Testis (tissue), 2 donors: ENCODE results near the gene FRY.

Experiments
- CTCF ChIP-seq, 3 experiments: fragments of 450-650 bp in 2 of 3; fragments of 200-600 bp in 1 of 3; sonication (generic) in 1 of 3; IDR thresholded peaks; one replicate each; pipeline ENCODE4 v1.5.1; 2016 to 2019; ENCODE audit warnings: antibody characterized with exemption in 3 of 3, mild to moderate bottlenecking in 2 of 3, moderate library complexity in 1 of 3
- POLR2A ChIP-seq: fragments of 450-650 bp; IDR thresholded peaks from one replicate; pipeline ENCODE4 v1.6.1; 2017; ENCODE audit warnings: antibody characterized with exemption, mild to moderate bottlenecking, moderate library complexity

DNA sequence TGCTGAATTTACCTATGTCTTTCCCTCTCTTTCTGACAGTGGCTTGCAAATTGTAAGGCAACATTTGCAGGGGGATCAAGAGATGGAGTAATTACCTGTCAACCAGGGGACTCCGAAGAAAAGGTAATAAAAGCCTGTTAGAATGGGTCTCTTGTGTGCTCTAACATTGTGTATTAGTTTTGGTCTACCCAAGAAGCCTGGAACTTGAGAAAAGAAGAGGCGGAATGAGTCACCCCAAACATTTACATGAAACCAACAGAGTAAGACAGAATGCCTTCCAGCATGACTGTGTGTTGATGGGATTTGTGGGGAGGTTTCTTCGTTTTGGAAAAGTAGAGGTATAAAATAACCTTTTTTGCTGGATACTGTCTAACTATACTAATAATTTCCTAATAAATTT, 246.9 kb downstream of the FRY start:
- TF ChIP-seq CTCF (IDR thresholded peaks at IDR 0.05) (no peak), POLR2A (no peak)
